ENCODE measurements around the gene NPAS3.

GRCh38 chr14:33232031-33232430 lies 293.4 kb downstream of the NPAS3 start:
- TF ChIP-seq EZH2 (IDR thresholded peaks at IDR 0.05) = no peak
- TF ChIP-seq POLR2A (IDR thresholded peaks at IDR 0.05; ENCODE audit: borderline replicate concordance, extremely low read depth, insufficient read depth, insufficient read length) = no peak
- no peak for TF ChIP-seq POLR2AphosphoS5 (IDR thresholded peaks at IDR 0.05; ENCODE audit: low read depth, low read length)
- TF ChIP-seq ATF3 (IDR thresholded peaks at IDR 0.05) = no peak
- TF ChIP-seq EZH2phosphoT487 (IDR thresholded peaks at IDR 0.05; ENCODE audit: borderline replicate concordance) = no peak
- no peak for TF ChIP-seq JUND (IDR thresholded peaks at IDR 0.05)
- TF ChIP-seq CTCF (IDR thresholded peaks at IDR 0.05 in 2 of 3, conservative IDR thresholded peaks at IDR 0.05 in 1 of 3; ENCODE audit: borderline replicate concordance in 1 of 3, insufficient read depth in 1 of 3, low read depth in 2 of 3, low read length in 2 of 3) = no peak
